Spleen (tissue), 7 donors: ENCODE results near the gene ANAPC7.

Experiments
- POLR2A ChIP-seq, 3 donors: fragments of 450-650 bp; IDR thresholded peaks; one replicate each; pipeline ENCODE4 v1.5.1; 2017; ENCODE audit warnings: antibody characterized with exemption in 3 of 3, mild to moderate bottlenecking in 1 of 3
- POLR2AphosphoS5 ChIP-seq, 3 donors: sonication (generic); formaldehyde crosslinking; IDR thresholded peaks; one replicate each; pipeline ENCODE4 v1.5.1; 2017; ENCODE audit warnings: antibody characterized with exemption in 3 of 3
- TF ChIP-seq, protein P1 (sequence below), 11 experiments: fragments of 200-600 bp in 7 of 11; fragments of 450-650 bp in 4 of 11; sonication (generic) in 4 of 11; IDR thresholded peaks in 8 of 11; conservative IDR thresholded peaks in 3 of 11; 1 replicate in 7 of 11; 2 replicates in 4 of 11; pipeline versions ENCODE4 v1.4.0 to v1.8.0; 2016 to 2021; ENCODE audit warnings: antibody characterized with exemption in 11 of 11, inconsistent platforms in 4 of 11, mild to moderate bottlenecking in 1 of 11
- donor health status: DM: no; HTN: no; CAD: no; lungs with moderate emphysema.
- donor health status: DM: no; HTN: no; CAD: no.
- donor health status: DM: no; HTN: no; CAD: no.

DNA sequence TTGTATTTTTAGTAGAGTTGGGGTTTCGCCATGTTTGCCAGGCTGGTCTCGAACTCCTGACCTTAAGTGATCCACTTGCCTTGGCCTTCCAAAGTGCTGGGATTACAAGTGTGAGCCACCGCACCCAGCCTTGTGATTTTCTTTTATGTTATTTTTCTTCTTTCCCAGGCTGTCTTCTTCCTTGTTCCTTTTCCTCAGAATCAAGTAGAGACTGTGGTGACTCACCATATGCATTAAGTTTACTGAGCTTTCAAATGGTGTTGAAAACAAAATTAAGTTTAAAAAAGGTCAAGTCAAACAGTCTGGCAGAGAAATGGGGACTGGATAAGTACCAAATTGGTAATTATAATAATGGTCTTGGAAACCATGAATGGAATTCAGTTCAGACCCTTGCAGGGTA lies 40.9 kb upstream of the ANAPC7 start:
- TF ChIP-seq POLR2A (IDR thresholded peaks at IDR 0.05) (no peak), POLR2AphosphoS5 (IDR thresholded peaks at IDR 0.05) (no peak)
- TF ChIP-seq, protein P1, sequence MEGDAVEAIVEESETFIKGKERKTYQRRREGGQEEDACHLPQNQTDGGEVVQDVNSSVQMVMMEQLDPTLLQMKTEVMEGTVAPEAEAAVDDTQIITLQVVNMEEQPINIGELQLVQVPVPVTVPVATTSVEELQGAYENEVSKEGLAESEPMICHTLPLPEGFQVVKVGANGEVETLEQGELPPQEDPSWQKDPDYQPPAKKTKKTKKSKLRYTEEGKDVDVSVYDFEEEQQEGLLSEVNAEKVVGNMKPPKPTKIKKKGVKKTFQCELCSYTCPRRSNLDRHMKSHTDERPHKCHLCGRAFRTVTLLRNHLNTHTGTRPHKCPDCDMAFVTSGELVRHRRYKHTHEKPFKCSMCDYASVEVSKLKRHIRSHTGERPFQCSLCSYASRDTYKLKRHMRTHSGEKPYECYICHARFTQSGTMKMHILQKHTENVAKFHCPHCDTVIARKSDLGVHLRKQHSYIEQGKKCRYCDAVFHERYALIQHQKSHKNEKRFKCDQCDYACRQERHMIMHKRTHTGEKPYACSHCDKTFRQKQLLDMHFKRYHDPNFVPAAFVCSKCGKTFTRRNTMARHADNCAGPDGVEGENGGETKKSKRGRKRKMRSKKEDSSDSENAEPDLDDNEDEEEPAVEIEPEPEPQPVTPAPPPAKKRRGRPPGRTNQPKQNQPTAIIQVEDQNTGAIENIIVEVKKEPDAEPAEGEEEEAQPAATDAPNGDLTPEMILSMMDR (IDR thresholded peaks at IDR 0.05 in 8 of 11, conservative IDR thresholded peaks at IDR 0.05 in 3 of 11) = no peak
